Caki2 (cell line): ENCODE results near the gene ZNF331. TPM values are rescaled to one million over a fixed set of nuclear protein-coding genes. Genes with fewer than 3 reads are reported as not detected.
A peak's percentile ranks its signal among the peaks of the same experiment; 100 is the strongest.

ENCODE experiments used
- DNase-seq: peaks from one replicate; pipeline ENCODE4 v3.0.0-alpha.2; 2015; ENCODE audit warnings: low read depth
- in situ Hi-C: cut with HindIII; loops from 2 replicates; pipeline ENCODE4 v1.10.0; 2016; ENCODE audit warnings: low sequenced_read_pairs, low pct_unique_long_range_greater_than_20kb, mixed read lengths
- total RNA-seq: library from RNA; depleted of rRNA; stranded (reverse); fragments of >200 nt; shearing (Covaris generic); gene quantifications from 2 replicates; pipeline ENCODE4 v1.2.3, GENCODE V29; 2014; ENCODE audit warnings: low replicate concordance

Gene ZNF331
- total RNA-seq, 1 experiment from 2014 or later, result 2.2 TPM

DNA sequence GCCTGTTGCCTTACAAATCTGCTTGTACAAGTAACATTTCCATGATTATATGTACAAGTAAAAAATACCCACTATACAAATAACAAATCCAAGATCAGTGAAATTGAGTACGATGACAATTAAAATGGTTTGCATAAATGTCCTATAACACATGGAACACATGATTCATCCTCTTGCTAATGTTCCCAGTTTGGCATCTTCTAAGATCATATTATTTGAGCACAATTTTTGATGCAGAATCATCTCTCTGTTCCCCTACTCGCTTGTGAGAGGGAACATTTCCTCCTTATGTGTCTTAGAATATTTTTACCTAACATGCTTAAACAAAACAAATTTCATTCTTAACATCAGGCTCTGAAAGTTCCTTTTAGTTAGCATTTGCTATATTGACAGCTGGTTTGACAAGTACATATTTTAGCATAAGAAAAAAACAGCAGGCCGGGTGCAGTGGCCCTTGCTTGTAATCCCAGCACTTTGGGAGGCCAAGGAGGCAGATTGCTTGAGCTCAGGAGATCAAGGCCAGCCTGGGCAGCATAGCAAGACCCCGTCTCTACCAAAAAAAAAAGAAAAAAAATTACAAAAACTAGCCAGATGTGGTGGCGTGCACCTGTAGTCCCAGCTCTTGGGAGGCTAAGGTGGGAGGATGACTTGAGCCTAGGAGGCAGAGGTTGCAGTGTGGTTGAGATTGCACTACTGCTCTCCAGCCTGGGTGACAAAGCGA, 14.2 kb downstream of the ZNF331 start:
- in situ Hi-C loops, result no loop called here
- DNase-seq, result no peak

DNA sequence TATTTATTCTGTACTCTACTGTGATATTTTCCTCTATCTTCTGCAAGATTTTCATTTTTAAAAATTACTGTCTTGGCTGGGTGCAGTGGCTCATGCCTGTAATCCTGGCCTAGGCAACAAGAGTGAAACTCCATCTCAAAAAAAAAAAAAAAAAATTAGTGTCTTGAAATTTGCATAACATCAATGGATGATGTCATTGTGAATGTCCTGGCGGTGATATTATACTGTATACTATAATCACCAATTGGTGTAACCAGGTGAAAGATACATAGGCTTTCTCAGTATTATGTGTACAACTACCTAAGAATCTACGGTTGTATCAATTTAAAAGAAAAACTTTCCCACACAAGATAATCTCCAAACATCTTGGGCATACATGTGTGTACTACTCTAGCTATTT, 15.2 kb downstream of the ZNF331 start:
- in situ Hi-C loops, result no loop called here
- DNase-seq, result no peak

DNA sequence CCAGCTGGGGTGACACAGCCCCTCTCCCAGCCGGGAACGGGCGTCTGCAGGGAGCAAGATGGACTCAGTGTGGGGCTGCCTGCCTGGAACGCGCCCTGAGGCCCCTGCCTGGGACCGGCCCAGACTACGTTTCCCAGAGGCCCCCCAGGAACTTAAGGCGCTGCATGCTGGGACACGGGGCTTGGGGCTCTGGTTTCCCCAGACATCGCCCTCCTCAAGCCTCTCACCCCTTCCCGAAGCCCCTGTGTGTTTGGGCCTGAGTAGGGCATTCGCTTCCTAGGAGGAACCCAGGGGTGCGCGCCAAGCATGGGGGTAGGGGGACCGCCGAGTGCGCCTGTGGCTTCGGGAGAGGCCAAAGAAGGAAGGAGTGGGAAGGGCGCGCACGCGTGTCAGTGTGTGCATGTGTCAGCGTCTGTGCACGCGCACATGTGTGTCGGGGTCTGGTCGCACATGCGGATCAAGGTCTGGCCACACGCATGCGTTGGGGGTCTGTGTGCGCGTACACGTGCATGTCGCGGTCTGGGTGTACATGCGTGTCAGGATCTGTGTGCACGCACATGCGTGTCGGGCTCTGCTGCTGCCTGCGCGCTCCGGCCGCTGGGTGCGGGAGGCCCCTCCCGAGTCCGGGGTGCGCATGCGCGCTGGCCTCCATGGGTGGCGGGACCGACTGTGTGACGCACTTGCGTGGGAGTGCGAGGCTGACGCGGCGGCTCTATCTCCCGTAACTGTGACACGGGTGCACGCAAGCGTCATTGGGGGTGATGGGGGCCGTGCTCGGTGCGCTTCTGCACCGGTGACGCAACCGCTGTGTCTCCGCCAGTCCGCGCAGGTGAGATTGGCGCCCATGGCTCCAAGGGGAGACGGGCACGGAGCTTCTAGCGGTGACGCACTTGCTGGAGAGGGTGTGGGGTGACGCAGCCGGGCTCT, 16.2 kb downstream of the ZNF331 start:
- in situ Hi-C loops, result no loop called here
- peak; percentile 74 for DNase-seq

DNA sequence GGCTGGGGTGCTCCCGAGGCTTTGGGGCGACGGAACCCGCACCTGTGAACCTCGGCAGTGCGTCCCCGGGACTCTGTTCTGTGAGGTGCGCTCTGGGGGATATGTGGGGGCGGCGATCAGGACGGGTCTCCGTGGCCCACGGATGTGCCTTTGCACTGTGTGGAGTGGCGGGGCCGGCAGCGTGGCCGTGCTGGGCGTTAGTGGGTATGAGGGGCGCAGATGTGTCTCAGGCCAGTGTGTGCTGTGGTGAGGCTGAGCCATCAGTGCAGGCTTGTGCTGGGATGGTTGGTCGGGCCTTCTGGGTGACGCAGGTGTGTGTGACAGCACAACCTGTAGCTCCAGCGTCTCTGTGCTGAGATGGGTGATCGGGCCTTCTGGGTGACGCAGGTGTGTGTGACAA, 16.9 kb downstream of the ZNF331 start:
- in situ Hi-C loops, result no loop called here

DNA sequence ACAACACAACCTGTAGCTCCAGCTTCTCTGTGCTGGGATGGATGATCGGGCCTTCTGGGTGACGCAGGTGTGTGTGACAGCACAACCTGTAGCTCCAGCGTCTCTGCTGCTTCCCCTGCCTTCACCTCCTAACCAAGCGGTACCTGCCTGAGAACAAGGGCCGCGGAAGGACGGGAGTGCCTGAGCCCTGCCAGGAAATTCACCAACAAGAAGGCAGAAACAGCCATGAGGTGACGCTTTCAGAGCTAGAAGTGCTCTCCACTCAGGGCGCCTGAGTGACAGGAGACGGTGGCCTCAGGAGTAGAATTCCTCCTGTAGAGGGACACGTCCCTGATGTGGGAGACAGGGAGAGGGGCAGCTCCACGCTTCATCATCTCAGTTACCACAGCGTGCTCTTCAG, 17.4 kb downstream of the ZNF331 start:
- DNase-seq, result no peak
- in situ Hi-C loops, result no loop called here

More for the DNA sequence above, 16.9 kb downstream of the ZNF331 start:
- DNase-seq, result no peak

DNA sequence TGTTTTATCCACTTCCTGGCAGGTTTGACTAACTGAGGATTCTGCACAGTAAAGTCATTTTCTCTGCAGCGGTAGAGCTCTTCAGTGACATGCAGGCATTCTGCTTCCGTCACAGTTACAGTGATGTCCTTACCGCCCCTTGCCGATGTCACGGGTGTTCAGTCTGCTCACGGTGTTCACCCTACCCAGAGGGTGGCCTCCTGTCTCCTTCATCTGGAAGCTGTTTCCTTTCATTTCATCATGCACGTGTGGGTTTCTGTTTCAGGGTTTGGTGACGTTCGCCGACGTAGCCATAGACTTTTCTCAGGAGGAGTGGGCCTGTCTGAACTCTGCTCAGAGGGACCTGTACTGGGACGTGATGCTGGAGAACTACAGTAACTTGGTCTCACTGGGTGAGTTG, 33.4 kb downstream of the ZNF331 start:
- no peak for DNase-seq
- in situ Hi-C loops, result no loop called here

DNA sequence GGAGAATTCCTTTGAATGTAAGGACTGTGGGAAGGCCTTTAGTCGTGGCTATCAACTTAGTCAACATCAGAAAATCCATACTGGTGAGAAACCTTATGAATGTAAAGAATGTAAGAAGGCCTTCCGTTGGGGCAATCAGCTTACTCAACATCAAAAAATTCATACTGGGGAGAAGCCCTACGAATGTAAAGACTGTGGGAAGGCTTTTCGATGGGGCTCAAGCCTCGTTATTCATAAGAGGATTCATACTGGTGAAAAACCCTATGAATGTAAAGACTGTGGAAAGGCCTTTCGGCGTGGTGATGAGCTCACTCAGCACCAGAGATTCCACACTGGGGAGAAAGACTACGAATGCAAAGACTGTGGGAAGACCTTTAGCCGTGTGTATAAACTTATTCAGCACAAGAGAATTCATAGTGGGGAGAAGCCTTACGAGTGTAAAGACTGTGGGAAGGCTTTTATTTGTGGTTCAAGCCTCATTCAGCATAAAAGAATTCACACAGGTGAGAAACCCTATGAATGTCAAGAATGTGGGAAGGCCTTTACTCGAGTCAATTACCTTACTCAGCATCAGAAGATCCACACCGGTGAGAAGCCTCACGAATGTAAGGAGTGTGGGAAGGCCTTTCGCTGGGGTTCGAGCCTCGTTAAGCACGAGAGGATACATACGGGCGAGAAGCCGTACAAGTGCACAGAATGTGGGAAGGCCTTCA, 39.2 kb downstream of the ZNF331 start:
- DNase-seq, result no peak
- in situ Hi-C loops, result no loop called here

DNA sequence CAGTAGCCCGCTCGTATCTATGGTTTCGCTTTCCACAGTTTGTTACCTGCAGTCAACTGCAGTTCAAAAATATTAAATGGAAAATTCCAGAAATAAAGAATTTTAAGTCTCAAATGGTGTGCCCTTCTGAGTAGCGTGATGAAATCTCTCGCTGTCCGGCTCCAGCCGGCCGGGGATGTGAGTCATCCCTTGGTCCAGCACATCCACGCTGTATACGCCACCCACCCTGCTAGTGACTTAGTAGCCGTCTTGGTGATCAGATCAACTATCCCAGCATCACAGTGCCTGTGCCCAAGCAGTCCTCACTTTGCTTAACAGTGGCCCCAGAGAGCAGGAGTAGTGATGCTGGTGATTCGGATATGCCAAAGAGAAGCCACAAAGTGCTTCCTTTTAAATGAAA, 40.0 kb downstream of the ZNF331 start:
- DNase-seq, result no peak
- in situ Hi-C loops, result no loop called here

DNA sequence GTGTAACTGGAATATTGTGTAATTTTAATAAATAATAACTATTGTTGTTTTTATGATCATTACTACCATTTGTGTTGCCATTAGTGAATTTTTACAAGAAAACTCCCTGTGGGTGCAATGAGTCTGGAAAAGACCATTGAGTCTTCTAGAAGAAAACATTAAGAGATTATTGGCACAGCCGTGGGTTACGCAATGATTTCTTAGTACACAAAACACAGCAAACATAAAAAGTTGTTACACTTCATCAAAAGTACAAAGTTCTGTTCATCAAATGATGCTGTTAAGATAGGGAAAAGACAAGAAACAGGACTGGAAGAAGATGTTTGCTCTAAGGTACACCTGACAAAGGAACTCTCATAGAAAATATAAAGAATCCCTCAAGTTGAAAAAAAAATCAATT, 41.6 kb downstream of the ZNF331 start:
- in situ Hi-C loops, result no loop called here
- DNase-seq, result no peak

DNA sequence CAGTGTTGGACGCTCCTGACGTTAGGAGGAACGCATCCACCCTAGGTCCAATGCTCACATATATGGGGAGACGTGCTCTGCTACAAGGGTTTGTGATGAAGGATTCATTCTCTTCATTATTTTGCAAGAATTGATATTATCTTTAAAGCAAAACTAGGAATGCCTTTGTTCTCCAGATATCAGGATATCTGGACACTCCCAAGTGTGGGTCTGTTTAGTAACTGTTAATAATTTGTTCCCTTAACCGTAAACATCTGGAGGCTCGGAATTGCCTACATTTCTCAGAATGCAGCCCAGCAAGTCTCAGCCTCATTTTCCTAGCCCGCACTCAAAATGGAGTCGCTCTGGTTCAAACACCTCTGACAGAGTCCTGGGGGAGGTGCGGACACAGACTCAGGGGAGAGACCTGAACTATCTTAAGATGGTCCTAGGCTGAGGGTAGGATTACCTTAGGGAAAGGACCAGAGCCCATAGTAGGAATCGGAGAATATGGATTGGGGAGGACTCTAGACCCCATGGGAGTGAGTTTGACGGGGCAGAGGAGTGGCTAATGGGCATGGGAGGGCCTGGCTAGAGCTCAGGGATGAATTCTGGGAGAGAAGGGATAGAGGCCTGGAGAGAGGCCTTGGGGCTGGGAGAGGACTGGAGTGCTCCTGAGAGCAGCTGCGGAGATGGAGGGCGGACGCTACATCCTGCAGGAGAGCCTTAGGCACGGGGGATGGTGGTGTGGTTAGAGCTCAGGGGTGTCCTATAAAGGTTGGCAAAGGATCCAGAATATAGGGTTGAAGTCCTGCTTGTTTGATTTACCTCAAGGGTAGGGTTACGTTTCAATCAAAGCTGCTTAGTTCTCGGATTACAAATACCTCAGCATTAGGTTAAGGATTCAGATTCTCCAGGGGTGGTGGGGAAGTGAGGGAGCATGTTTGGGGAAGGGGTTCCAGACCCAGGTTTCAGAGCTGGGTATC, 43.2 kb downstream of the ZNF331 start:
- no peak for DNase-seq
- in situ Hi-C loops, result no loop called here

DNA sequence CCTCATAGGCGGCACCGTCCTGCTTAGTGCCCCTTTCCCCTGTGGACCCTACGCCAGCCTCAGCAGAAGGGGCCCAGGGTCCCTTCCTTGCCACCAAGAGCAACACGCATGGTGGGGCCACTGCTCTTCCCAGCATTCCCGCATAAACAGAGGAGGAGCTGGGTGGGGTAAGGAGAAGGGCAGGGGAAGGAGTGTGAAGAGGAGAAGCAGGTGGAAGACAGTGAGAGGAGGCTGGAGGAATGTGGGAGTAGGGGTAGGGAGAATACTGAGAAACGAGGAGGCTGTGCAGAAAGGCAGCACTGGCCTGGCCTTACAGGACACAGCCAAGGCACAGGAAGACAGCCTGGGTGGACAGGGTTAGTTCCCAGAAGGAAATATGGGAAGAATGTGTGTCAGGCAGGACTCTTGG, 43.9 kb downstream of the ZNF331 start:
- no peak for DNase-seq
- in situ Hi-C loops, result no loop called here

DNA sequence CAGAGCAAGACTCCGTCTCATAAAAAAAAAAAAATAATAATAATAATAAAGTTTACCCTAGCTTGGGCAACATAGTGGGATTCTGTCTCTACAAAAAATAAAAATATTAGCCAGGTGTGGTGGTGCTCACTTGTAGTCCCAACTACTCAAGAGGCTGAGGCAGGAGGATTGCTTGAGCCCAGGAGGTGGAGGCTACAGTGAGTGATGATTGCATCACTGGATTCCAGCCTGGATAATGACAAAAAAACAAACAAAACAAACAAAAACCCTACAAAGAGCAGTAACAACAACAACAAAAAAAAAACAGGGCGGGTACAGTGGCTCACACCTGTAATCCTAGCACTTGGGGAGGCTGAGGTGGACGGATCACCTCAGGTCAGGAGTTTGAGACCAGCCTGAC, 45.2 kb downstream of the ZNF331 start:
- DNase-seq, result no peak
- in situ Hi-C loops, result no loop called here

DNA sequence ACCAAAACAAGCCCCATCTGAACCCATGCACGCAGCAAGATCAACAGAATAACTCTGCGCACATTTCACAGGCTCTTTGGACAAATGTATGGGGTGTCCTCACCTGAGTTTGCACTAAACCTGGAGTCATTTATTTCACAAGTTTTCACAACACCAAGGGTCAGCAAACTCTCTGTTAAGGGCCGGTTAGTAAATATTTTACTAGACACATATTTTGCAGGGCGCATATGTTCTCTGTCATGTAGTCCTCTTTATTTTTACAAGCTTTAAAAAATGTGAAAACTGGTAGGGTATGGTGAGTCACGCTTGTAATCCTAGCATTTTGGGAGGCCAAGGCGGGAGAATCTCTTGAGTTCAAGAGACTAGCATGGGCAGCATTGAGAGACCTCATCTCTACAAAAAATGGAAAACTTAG, 48.3 kb downstream of the ZNF331 start:
- DNase-seq, result no peak
- in situ Hi-C loops, result no loop called here

DNA sequence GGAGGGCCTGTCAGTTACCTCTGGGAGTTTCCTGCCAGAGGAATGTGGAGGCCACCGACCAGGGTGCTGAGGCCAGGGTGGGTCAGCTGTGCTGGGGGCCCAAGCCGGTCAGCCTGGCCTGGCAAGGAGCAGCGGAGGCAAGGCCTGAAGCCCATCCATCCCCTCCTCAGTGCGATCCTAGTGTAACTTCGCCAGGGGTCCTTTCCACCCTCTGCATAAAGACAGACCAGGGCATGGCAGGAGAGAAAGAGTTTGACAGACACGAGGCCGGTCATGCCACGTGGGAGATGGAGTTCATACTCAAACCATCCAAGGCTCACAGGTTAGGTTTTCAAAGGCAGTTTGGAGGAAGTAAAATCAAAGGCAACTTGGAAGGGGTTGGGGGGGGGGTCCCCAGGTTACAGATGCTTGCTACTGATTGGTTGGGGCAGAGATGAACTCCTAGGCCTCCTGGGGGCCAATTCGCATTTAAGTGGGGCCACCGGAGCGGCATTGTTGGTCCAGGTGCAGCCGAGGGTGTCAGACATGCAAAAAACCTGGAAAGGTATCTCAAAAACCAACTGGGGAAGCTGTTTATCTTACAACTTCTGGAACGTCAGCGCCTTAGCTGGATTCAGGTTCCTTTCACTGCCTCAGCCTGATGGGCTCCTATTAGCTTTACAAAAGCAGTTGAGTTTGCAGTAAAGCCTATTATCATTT, 57.0 kb downstream of the ZNF331 start:
- in situ Hi-C loops, result no loop called here

DNA sequence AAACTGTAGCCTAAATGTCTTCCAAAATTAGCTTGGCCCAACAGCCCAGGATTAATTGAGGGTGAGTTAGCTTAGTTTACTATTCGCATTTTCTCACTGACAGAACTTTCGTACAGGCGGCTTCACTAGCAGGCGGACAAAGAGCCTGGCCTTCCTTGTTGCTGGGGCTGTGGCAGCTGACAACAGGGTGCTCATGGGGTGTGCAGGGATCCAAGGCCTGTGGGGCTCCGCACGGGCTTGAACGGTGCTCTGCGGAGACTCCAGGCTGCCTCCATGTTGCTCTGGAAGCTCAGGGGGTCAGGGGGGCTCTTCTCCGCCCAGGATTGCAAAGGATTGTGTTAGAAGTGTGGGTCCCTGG, 57.5 kb downstream of the ZNF331 start:
- in situ Hi-C loops, result no loop called here
- no peak for DNase-seq

More for the DNA sequence above, 57.0 kb downstream of the ZNF331 start:
- DNase-seq, result no peak

DNA sequence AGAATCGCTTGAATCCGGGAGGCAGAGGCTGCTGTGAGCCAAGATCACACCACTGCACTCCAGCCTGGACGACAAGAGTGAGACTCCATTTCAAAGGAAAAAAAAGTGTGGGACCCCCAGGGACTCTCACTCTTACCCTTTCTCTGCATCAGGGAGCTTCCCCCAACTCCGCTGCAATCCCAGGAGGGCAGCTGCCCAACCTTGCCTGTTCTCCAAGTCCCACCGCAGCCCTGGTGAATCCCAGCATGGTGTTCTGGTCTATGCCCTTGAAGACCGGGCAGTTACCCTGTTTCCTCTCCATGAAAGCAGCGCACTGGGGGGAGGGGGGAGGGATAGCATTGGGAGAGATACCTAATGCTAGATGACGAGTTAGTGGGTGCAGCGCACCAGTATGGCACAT, 58.1 kb downstream of the ZNF331 start:
- in situ Hi-C loops, result no loop called here
- DNase-seq, result no peak

DNA sequence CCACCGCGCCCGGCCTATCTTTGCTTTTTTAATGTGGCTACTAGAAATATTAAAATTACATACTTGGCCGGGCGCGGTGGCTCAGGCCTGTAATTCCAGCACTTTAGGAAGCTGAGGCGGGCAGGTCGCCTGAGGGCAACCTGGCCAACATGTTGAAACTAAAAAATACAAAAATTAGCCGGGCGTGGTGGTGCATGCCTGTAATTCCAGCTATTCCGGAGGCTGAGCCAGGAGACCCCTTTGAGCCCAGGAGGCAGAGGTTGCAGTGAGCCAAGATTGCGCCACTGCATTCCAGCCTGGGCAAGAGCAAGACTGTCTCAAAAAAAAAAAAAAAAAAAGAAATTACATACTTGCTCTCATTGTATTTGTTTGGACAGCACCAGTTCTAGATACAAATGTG, 59.1 kb downstream of the ZNF331 start:
- DNase-seq, result no peak
- in situ Hi-C loops, result no loop called here
